GM18873 (cell line): Measurements from ENCODE around the gene VPS4A.

Experiments used
- ATAC-seq: cut with Tn5 transposase; IDR thresholded peaks from one replicate; pipeline ENCODE4 v1.9.1; 2021; ENCODE audit warnings: mild to moderate bottlenecking, moderate library complexity, moderate number of reproducible peaks; ENCODE audit not compliant: unreplicated experiment, low FRiP score

The VPS4A gene

DNA sequence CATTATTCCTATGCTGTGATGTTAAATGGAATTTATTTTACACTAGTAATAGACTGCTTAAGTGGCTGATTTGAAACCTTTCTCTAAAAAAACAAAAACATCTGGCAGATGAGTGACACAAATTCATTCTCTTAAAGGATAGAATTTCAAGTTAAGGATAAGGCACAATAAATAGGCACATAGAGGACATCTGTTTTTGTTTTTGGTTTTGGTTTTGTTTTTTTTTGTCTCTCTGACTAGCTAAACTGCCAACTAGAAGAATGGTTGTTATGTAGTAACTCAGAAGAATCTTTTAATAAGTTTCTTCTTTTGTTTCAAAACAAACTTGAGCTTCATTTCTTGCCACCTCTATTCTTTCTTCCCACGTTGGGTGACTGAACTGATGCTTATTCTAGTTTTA is 5.1 kb upstream of the VPS4A start:
- ATAC-seq, result no peak

DNA sequence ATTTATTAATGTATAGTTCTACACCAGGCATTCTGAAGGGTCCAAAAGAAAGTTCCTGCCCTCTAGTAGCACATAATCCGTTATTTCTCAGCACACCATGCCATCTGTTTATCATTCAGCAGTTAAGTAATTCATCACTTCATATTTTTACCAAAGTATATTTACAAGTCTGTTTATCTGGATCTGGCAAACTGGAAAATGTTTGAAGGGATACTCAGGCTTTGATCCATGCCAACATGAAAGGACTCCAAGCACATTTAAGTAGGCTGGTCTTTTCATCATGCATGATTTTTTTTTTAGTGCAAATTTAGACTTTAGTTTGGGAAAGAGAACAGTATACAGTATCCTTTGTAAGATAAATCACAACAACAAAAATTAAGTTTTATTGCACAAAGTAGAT is 4.1 kb upstream of the VPS4A start:
- no peak for ATAC-seq

DNA sequence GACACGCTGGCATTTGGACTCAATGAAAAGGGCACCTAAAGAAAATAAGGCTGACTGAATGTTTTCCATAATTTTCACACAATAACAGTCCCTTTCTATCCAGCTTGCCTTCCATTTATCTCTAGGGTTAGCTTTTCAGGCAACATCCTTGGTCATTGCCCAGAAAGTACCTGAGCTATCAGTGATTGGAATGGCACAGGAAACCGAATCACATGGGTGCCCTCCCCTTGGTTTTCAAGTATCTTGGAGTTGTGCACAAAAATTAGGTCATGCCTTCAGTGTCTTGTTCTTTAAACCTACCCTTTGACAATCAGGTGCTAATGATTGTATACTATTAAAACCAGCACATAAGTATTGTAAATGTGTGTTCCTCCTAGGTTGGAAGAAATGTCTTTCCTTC is 3.3 kb upstream of the VPS4A start:
- no peak for ATAC-seq

DNA sequence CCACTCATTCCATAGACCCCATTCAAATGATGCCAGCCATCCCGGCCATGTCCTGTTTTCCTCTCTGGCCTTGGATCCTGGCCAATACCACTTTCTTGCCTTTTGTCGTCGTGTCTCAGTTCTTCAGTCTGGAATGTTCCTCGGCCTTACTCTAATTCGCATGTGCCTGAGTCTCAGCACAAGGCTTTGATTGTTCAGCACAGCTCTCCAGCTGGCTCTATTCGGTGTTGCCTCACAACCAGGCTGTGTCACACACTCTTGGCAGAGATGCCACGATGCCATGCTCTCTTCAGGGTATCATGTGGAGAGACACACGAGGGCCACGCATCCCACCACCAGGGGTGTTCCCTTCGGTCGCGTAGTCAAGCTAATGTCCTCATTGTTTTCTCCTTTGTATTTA is 1.8 kb upstream of the VPS4A start:
- ATAC-seq, result no peak

DNA sequence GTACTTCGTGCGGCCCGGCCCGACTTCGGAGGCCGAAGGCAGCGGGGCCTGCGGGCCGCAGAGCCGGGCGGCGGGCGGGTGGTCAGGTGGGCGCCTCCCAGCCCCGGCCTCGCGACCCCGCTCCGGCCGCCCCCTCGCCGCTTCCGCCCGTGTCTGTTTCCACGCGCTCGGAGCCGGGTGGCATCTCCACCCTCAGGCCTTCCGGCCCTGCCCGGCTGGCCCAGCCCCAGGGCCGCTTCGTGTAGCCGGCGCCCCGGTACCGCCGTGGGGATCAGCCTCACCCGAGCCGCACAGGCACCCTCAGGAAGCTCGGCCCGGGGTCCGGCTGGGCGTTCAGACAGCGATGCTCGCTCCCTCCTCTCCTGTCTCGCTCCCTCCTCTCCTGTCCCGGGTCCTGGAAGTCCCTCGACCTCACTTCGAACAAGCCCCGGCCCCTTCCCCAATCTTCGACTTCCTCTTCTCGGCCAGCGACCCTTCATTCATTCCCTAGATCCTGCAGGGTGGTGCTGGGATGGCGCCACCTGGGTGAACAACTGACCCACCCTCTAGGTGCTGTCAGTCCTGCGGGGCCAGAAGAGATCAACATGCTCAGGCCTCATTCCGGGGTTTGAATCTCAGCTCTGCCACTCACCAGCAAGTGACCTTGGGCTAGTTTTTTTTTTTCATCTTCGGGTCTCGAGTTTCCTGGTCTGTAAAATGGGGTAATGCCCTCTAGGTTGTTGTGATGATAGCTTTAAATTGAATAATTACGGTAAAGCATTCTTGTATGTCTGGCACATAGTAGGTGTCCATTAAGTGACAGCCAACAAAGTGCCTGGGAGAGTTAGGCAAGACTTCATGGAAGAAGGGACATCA is 610 bp downstream of the VPS4A start:
- peak; percentile 37 for ATAC-seq

DNA sequence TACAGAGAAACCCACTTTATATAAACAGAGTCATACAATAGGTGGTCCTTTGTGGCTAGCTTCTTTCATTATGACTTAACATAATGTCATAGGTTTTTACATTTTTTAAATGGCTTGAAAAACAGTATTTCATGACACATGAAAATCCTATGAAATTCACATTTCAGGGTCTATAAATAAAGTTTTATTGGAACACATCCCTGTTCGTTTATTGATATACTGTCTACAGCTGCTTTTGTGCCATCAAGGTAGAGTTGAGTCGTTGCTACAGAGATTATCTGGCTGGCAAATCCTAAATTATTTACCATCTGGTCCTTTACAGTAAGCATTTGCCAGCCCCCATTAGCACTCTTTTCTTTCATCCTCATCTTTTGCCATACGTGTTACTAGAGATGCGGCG is 2.3 kb downstream of the VPS4A start:
- no peak for ATAC-seq

DNA sequence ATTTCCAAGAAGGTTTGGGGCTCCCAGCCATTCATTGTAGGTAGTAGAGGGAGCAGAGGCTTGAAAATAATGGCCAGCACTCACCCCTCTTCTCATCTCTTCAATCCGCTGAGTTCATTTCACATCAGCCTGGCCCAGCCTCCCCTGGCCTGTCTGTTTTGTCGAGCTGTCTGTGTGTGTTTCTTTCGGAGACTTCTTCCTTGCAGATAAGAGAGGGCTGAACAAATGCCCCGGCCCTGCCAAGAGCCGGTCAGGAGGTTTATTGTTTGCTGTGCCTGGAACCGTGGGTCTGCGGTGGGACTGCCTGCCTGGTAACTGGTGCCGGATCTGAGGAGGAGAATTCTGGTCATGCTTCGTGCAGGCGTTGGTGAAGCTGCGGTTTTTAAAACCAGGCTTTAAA is 3.4 kb downstream of the VPS4A start:
- ATAC-seq, result no peak

DNA sequence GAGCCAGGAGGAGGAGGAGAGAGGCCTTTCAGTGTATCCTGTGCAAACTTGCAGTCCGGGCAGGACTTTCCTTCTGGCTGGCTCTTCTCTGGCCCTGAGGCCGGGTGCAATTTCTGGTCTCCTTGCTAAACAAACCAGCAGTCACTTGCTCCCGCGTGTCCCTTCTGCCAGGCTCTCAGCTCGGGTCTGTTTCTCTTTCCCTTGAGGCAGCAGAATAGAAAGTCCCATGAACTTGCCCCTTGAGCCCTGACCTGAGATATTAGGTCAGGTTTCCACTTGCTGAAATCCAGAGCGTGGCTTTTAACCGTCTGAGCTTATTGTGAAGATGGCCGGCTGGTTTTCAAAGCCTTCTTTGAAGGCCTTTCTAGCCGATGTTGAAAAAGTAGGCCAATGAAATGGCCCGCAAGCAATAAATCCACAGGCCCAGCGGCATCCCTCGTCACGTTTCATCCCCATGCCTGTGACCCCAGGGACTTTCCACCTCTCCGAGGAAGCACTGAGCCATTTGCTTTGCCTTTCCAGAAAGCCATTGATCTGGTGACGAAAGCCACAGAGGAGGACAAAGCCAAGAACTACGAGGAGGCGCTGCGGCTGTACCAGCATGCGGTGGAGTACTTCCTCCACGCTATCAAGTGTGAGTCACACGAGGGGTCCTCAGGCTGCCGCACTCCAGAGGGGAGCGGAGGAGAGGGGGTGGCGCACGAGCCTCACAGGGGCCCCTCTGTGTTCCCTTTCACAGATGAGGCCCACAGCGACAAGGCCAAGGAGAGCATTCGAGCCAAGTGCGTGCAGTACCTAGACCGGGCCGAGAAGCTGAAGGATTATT is 4.5 kb downstream of the VPS4A start:
- ATAC-seq, result no peak

DNA sequence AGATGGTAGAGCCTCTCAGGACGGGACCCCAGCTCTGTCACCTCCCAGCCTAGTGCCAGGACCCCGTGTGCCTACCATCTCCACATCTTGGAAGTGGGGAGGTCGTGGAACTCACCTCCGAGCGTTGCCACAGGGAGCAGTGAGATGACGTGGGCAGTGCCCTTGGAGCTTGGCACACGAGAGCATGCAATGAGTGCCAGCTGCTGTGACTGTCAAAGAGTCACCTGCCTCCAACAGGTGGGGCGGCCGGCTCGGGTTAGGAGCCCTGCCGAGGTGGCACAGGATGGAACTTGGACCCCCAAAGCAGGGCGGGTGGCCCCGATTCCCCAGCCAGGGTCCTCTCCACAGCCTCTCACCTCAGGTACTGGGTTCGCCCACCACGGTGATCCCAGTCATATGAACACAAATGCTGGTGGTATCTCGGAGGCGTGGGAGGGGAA is 5.5 kb downstream of the VPS4A start:
- ATAC-seq, result no peak

DNA sequence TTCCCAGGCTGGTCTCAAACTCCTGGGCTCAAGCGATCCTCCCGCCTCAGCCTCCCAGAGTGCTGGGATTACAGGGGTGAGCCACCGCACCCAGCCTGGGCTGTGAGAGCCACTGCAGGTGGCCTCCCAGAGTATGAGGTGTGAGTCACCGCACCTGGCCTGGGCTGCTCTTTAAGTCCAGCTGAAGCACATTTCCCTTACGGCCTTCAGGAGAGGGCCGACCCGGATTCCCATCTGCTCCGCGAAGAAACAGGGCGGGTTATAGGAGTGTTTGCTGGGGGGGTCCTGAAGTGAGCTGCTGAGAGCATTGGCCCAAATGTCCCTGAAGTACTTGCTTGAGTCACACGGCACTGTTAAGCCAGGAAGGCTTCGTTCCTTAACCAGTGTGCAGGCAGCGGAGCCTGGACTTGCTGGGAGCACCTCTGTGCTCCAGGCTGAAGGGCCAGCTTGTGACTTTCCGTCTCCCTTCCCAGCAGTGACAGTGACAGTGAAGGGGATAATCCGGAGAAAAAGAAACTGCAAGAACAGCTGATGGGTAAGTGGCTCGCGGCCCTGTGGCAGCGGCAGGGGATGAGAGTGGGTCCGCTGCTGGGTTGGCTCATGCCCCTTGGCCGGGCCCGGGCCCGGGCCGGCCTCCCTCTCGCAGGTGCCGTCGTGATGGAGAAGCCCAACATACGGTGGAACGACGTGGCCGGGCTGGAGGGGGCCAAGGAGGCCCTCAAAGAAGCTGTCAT is 7.2 kb downstream of the VPS4A start:
- no peak for ATAC-seq

DNA sequence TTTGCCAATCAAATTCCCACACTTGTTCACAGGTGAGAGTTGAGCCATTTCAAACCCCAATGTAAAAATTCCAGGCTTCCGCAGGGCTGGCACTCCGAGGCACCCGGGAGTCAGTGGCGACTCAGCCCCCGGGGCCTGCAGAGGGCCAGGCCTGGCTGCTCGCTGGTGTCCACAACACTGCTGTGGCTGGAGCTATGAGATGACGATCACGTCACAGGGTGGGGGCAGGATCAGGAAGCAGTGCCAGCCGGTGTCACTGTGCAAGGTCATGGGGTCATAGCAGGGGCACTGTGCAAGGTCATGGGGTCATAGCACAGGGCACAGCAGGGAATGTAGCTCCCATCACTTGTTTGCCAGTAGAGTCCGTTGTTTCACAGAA is 7.8 kb downstream of the VPS4A start:
- no peak for ATAC-seq

DNA sequence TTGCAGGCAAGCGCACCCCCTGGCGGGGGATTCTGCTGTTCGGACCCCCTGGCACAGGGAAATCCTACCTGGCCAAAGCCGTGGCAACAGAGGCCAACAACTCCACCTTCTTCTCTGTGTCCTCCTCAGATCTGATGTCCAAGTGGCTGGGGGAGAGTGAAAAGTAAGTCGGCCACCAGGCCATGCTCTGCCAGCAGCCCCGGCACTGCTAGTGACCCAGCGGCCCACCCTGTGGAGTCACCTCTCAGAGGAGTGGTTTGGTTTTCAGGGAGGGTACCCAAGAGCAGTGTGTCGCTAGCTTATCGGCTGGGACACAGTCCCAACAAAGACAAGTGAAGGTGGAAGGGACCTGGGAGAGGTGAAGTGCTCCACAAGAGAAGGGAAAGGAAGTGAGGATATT is 8.2 kb downstream of the VPS4A start:
- ATAC-seq, result no peak

DNA sequence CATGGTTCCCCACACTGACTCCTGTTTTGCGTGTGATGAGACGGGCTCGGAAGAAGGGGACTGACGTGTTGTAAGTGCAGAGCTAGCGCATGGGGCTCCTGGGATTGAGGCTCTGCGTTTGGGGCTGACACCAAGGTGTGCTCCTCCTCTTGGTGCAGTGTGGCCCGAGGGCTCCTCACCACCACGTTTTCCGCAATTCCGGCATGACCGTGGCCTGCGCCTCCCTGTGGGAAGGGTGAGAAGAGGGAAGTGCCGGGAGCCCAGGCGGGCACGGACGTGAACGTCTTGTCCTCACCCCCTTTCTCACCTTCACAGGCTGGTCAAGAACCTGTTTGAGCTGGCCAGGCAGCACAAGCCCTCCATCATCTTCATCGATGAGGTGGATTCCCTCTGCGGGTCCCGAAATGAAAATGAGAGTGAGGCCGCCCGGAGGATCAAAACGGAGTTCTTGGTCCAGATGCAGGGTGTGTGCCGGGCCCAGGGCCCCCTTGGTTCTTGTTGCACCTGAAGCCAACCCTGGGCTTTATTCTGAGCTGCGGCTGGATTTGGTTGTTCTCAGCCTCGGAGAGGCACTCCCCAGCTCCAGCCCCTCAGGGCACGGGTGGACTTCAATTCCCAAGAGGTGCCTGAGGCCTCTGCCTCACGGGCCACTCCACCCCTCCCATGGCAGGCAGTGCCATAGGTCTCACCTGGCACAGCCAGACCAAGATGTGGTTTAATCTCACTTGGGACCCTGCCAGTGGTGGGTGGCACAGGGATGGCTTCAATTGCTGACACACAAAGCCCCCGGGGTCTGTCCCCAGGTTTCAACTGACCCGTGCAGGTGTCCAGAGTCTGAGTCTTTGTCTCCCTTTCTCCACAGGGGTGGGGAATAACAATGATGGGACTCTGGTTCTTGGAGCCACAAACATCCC is 8.9 kb downstream of the VPS4A start:
- no peak for ATAC-seq

DNA sequence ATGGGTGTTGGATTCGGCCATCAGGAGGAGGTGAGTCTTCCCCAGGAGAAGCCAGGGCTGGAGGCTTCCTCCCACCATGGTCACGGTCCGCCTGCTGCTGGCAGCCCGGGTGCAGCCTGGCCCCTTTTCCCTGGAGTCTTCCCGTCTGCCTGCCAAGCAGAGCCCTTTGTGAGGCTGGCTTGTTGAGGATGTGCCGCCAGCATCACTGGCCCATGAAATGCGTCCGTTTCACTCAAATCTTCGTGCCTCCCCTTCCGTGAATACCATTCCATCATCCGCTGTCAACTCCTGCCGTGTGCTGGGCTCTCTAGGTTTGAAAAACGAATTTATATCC is 9.6 kb downstream of the VPS4A start:
- no peak for ATAC-seq

DNA sequence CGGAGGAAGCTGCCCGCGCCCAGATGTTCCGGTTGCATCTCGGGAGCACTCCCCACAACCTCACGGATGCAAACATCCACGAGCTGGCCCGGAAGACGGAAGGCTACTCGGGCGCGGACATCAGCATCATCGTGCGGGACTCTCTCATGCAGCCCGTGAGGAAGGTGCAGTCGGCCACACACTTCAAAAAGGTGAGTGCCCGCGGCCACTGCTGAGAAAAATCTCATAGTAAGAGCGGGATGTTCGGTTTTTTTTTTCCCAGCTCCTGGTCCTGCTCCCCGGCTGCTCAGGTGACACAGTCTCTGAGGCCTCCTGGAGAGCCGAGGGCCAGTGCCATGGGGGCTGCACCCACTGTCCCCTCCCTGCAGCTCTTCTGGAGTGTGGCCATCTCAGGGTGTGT is 9.9 kb downstream of the VPS4A start:
- no peak for ATAC-seq

DNA sequence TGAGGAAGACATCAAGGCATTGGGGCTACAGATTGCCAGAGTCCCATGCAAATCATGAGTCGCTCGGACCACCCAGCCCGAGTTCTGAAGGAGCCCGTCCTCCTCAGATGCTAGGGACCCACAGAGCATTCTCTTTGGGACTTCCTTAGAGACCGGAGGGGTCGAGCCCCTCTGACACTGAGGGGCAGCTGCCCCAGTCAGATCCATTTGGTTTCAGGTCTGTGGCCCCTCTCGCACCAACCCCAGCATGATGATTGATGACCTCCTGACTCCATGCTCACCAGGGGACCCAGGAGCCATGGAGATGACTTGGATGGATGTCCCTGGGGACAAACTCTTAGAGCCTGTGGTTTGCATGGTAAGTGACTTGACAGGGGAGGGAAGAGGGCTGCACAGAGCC is 11.2 kb downstream of the VPS4A start:
- no peak for ATAC-seq

DNA sequence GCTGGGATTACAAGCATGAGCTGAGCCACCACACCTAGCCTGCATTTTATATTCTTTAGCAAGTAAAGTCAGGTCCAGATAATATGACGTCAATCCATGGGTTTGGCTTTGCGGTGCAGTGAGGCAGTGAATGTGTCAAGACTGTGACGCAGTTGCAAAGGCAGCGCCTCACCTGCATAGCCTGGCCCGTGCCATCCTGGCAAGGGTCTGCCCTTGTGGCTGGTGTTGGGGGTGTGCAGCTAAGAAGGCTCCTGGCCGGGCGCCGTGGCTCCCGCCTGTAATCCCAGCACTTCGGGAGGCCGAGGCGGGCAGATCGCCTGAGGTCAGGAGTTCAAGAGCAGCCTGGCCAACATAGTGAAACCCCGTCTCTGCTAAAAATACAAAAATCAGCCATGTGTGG is 12.3 kb downstream of the VPS4A start:
- no peak for ATAC-seq

DNA sequence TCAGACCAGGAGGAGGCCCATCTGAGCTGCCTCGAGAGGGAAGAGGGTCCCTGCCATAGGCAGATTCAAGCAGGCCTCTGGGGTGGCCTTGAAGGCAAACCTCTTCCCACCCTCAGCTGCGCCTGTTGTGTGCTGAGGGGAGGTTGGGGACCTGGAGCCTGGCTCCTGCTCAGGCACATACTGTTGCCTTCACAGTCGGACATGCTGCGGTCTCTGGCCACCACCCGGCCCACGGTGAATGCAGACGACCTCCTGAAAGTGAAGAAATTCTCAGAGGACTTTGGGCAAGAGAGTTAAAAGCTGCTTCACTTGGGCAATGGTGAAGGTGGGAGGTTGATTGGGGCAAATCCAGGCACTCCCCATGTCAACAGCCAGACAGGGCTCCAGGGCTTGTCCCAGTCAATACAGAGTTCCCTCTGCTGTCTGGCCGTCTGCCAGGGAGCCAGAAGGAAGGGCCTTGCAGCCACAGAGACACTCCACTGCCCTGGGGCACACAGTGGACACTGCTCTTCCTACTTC is 12.9 kb downstream of the VPS4A start:
- ATAC-seq, result no peak

DNA sequence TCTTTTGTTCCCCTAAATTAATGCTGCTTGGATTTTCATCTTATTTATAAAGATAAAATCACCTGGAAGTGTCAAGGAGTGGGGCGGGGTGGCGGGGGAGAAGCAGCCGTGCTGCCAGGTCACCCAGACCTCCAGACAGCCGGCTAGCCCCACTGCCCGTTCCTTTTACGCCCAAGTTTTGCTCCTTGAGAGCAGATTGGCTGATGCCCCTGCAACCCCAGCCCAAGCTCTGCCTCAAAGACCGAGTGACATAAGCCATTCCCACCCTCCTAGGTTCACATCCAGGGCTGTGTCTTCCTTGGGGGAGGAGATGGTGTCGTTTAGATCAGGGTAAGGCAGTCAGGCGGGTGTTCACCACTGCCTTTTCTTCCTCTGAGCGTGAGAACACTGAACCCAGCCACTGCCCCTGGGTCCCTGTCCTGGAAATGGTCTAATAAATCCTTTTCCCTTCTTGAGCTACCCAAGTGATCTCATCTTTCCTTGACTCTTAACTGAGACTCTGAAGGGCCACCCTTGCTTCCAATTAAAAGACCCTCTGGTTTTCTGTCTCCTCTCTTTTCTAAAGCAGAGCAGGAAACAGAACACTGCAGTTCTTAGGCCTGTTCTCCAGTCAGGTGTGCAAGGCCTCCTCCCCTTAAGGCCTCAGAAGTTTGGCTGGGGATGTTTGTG is 13.6 kb downstream of the VPS4A start:
- no peak for ATAC-seq

DNA sequence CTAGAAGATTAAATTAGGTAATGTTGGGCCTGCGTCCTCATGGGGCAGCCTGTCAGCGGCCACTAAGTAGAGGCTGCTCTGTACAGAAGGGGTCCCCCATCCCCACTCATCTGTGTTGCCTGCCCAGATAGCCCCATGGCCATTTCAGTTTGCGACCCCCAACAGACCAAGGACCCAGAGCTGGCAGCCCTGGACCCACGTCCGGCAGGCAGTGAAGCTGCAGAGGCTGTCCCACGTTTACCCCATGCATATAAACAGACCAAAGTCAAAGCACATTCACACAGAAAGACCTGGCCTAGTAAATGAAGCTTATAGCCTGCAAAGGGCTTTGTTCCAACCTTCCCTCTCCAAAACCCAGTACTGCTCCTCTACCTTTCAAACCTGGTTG is 14.6 kb downstream of the VPS4A start:
- ATAC-seq, result no peak
